GM12878 (cell line): ENCODE data around the gene ROBO4.

Source experiments
- CREB1 ChIP-seq: IDR thresholded peaks from 2 replicates; pipeline ENCODE4 v1.6.1; 2012; ENCODE audit warnings: low read depth, mild to moderate bottlenecking, inconsistent platforms
- KDM1A ChIP-seq: fragments of 200-600 bp; sonication (generic); IDR thresholded peaks from 2 replicates; pipeline ENCODE4 v1.6.1; 2016; ENCODE audit warnings: borderline replicate concordance
- MEF2A ChIP-seq: IDR thresholded peaks from 2 replicates; pipeline ENCODE4 v1.6.1; 2011; ENCODE audit warnings: low read depth, mild to moderate bottlenecking, low read length, moderate library complexity; ENCODE audit not compliant: insufficient read depth
- NR2C2 ChIP-seq: IDR thresholded peaks from 2 replicates; pipeline ENCODE4 v1.6.1; 2011; ENCODE audit warnings: borderline replicate concordance, low read depth; ENCODE audit not compliant: control insufficient read depth, insufficient read length
- PBX3 ChIP-seq: IDR thresholded peaks from 2 replicates; pipeline ENCODE4 v1.6.1; 2011; ENCODE audit warnings: mild to moderate bottlenecking, low read depth, low read length, moderate library complexity; ENCODE audit not compliant: insufficient replicate concordance
- POU2F2 ChIP-seq: IDR thresholded peaks from 3 replicates; pipeline ENCODE4 v1.6.1; 2011; ENCODE audit warnings: low read depth, mild to moderate bottlenecking, low read length, borderline replicate concordance
- ZSCAN29 ChIP-seq: fragments of 450-650 bp; IDR thresholded peaks from 2 replicates; pipeline ENCODE4 v1.6.1; 2017; ENCODE audit warnings: mild to moderate bottlenecking, moderate library complexity
- TF ChIP-seq, protein P1 (sequence below), 3 experiments: IDR thresholded peaks in 2 of 3; conservative IDR thresholded peaks in 1 of 3; 2 replicates each; pipeline ENCODE4 v1.5.1; 2011; ENCODE audit warnings: low read depth in 3 of 3, low read length in 3 of 3, mild to moderate bottlenecking in 3 of 3, control low read depth in 2 of 3, moderate library complexity in 2 of 3, inconsistent platforms in 1 of 3, mixed read lengths in 1 of 3; ENCODE audit not compliant: control insufficient read depth in 2 of 3, insufficient read depth in 1 of 3; ENCODE audit errors: extremely low read depth in 1 of 3
- TF ChIP-seq, protein P2 (sequence below): IDR thresholded peaks from 2 replicates; pipeline ENCODE4 v1.6.1; 2012; ENCODE audit warnings: low read depth, low read length, improper control_type of control experiment

DNA sequence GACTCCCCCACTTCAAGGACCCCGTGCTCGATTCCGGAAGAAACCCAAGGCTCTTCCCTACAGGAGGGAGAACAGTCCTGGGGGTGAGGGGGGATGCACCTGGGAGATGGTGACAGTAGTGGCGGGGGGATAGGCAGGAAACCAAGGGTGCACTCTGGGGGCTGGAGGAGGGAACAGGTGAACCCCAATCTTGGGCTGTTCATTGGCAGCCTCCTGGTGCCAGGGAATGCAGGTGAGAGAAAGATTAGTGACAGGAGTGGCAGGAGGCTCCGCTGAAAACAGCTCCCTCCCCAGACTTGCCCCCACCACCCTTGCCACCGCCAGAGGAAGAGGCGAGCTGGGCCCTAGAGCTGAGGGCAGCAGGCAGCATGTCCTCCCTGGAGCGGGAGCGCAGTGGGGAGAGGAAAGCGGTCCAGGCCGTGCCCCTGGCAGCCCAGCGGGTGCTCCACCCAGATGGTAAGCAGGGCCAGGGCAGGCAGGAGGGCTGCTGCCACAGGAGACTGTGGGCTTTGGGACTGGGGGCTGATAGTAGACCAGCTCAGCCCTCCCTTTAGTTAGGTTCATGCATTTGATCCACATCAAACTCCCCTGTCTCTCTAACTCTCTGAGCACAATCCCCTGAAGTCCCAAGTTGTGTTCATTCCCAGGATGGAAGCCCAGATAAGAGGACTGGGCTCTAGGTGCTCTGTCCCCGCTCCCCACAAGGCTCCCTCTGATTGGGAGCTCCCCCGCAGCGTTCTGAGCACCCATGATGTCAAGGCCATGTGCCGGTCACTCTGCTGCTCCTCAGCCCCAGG lies 18.0 kb downstream of the ROBO4 start:
- TF ChIP-seq, protein P1, sequence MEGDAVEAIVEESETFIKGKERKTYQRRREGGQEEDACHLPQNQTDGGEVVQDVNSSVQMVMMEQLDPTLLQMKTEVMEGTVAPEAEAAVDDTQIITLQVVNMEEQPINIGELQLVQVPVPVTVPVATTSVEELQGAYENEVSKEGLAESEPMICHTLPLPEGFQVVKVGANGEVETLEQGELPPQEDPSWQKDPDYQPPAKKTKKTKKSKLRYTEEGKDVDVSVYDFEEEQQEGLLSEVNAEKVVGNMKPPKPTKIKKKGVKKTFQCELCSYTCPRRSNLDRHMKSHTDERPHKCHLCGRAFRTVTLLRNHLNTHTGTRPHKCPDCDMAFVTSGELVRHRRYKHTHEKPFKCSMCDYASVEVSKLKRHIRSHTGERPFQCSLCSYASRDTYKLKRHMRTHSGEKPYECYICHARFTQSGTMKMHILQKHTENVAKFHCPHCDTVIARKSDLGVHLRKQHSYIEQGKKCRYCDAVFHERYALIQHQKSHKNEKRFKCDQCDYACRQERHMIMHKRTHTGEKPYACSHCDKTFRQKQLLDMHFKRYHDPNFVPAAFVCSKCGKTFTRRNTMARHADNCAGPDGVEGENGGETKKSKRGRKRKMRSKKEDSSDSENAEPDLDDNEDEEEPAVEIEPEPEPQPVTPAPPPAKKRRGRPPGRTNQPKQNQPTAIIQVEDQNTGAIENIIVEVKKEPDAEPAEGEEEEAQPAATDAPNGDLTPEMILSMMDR (IDR thresholded peaks at IDR 0.05 in 2 of 3, conservative IDR thresholded peaks at IDR 0.05 in 1 of 3; ENCODE audit: control insufficient read depth in 2 of 3, extremely low read depth in 1 of 3, insufficient read depth in 1 of 3, low read depth in 3 of 3, low read length in 3 of 3), result no peak
- TF ChIP-seq, protein P2, sequence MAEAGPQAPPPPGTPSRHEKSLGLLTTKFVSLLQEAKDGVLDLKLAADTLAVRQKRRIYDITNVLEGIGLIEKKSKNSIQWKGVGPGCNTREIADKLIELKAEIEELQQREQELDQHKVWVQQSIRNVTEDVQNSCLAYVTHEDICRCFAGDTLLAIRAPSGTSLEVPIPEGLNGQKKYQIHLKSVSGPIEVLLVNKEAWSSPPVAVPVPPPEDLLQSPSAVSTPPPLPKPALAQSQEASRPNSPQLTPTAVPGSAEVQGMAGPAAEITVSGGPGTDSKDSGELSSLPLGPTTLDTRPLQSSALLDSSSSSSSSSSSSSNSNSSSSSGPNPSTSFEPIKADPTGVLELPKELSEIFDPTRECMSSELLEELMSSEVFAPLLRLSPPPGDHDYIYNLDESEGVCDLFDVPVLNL, result no peak
- no peak for TF ChIP-seq POU2F2
- TF ChIP-seq CREB1, result no peak
- no peak for TF ChIP-seq ZSCAN29
- no peak for TF ChIP-seq KDM1A
- no peak for TF ChIP-seq MEF2A
- no peak for TF ChIP-seq NR2C2
- TF ChIP-seq PBX3, result no peak
